HEK293 (cell line): Measurements from ENCODE around the gene ZIK1.

Experiments used
- GLIS2 ChIP-seq: fragments of 450-650 bp; formaldehyde crosslinking; IDR thresholded peaks from 2 replicates; pipeline ENCODE4 v1.5.1; 2016; ENCODE audit warnings: missing biosample characterization, missing genetic modification characterization
- HOXC10 ChIP-seq: sonication (generic); formaldehyde crosslinking; IDR thresholded peaks from 2 replicates; pipeline ENCODE4 v1.8.1; 2023; ENCODE audit warnings: mild to moderate bottlenecking, missing genetic modification reagents
- KLF1 ChIP-seq: fragments of 450-650 bp; formaldehyde crosslinking; IDR thresholded peaks from 2 replicates; pipeline ENCODE4 v1.5.1; 2016; ENCODE audit warnings: missing biosample characterization, missing genetic modification characterization
- ZFP37 ChIP-seq: fragments of 450-650 bp; formaldehyde crosslinking; IDR thresholded peaks from 2 replicates; pipeline ENCODE4 v1.5.1; 2016; ENCODE audit warnings: missing biosample characterization, missing genetic modification characterization
- ZNF157 ChIP-seq: fragments of 450-650 bp; formaldehyde crosslinking; IDR thresholded peaks from 2 replicates; pipeline ENCODE4 v1.5.1; 2016; ENCODE audit warnings: missing biosample characterization, missing genetic modification characterization
- ZNF2 ChIP-seq: fragments of 450-650 bp; formaldehyde crosslinking; IDR thresholded peaks from 2 replicates; pipeline ENCODE4 v1.5.1; 2016; ENCODE audit warnings: missing biosample characterization, missing genetic modification characterization
- ZNF24 ChIP-seq: fragments of 450-650 bp; formaldehyde crosslinking; IDR thresholded peaks from 2 replicates; pipeline ENCODE4 v1.5.1; 2016; ENCODE audit warnings: missing biosample characterization, missing genetic modification characterization
- ZNF274 ChIP-seq, 2 experiments: fragments of 200-500 bp in 1 of 2; fragments of 450-650 bp in 1 of 2; sonication (Bioruptor generic) in 1 of 2; formaldehyde crosslinking in 1 of 2; IDR thresholded peaks; 2 replicates each; pipeline versions ENCODE4 v1.5.1 to v1.6.1; 2014 to 2016; ENCODE audit warnings: borderline replicate concordance in 1 of 2, inconsistent platforms in 1 of 2, low read length in 1 of 2, missing biosample characterization in 1 of 2, missing genetic modification characterization in 1 of 2
- ZNF302 ChIP-seq: fragments of 450-650 bp; formaldehyde crosslinking; IDR thresholded peaks from 2 replicates; pipeline ENCODE4 v1.5.1; 2016; ENCODE audit warnings: missing biosample characterization, missing genetic modification characterization, low read depth
- ZNF610 ChIP-seq: fragments of 450-650 bp; formaldehyde crosslinking; IDR thresholded peaks from 2 replicates; pipeline ENCODE4 v1.5.1; 2016; ENCODE audit warnings: missing biosample characterization, missing genetic modification characterization, borderline replicate concordance
- ZNF629 ChIP-seq: fragments of 450-650 bp; formaldehyde crosslinking; IDR thresholded peaks from 2 replicates; pipeline ENCODE4 v1.5.1; 2017; ENCODE audit warnings: missing biosample characterization, missing genetic modification characterization
- ZNF660 ChIP-seq: fragments of 450-650 bp; IDR thresholded peaks from 2 replicates; pipeline ENCODE4 v1.5.1; 2018; ENCODE audit warnings: missing biosample characterization, mild to moderate bottlenecking, missing genetic modification characterization
- ZNF76 ChIP-seq: fragments of 450-650 bp; formaldehyde crosslinking; IDR thresholded peaks from 2 replicates; pipeline ENCODE4; 2016; ENCODE audit warnings: low read depth, missing biosample characterization, missing genetic modification characterization, borderline replicate concordance
- ZNF843 ChIP-seq: fragments of 450-650 bp; formaldehyde crosslinking; IDR thresholded peaks from 2 replicates; pipeline ENCODE4 v1.5.1; 2016; ENCODE audit warnings: missing biosample characterization, missing genetic modification characterization
- ZXDB ChIP-seq: fragments of 450-650 bp; formaldehyde crosslinking; IDR thresholded peaks from 2 replicates; pipeline ENCODE4 v1.5.1; 2016; ENCODE audit warnings: missing biosample characterization, missing genetic modification characterization
- TF ChIP-seq, protein P1 (sequence below): fragments of 450-650 bp; IDR thresholded peaks from 2 replicates; pipeline ENCODE4 v1.5.1; 2018; ENCODE audit warnings: missing biosample characterization, mild to moderate bottlenecking, missing genetic modification characterization
- TF ChIP-seq, protein P2 (sequence below): fragments of 450-650 bp; formaldehyde crosslinking; IDR thresholded peaks from 2 replicates; pipeline ENCODE4 v1.5.1; 2016; ENCODE audit warnings: missing biosample characterization, missing genetic modification characterization, borderline replicate concordance
- TF ChIP-seq, protein P3 (sequence below): fragments of 450-650 bp; formaldehyde crosslinking; IDR thresholded peaks from 2 replicates; pipeline ENCODE4 v1.5.1; 2016; ENCODE audit warnings: missing biosample characterization, missing genetic modification characterization
- TF ChIP-seq, protein P4 (sequence below): fragments of 450-650 bp; formaldehyde crosslinking; IDR thresholded peaks from 2 replicates; pipeline ENCODE4 v1.5.1; 2016; ENCODE audit warnings: missing biosample characterization, missing genetic modification characterization
- TF ChIP-seq, protein P5 (sequence below): fragments of 450-650 bp; formaldehyde crosslinking; IDR thresholded peaks from 2 replicates; pipeline ENCODE4 v1.5.1; 2016; ENCODE audit warnings: missing biosample characterization, missing genetic modification characterization
- TF ChIP-seq, protein P6 (sequence below): fragments of 450-650 bp; formaldehyde crosslinking; IDR thresholded peaks from 2 replicates; pipeline ENCODE4 v1.5.1; 2016; ENCODE audit warnings: missing biosample characterization, missing genetic modification characterization, low read depth

The ZIK1 gene

DNA sequence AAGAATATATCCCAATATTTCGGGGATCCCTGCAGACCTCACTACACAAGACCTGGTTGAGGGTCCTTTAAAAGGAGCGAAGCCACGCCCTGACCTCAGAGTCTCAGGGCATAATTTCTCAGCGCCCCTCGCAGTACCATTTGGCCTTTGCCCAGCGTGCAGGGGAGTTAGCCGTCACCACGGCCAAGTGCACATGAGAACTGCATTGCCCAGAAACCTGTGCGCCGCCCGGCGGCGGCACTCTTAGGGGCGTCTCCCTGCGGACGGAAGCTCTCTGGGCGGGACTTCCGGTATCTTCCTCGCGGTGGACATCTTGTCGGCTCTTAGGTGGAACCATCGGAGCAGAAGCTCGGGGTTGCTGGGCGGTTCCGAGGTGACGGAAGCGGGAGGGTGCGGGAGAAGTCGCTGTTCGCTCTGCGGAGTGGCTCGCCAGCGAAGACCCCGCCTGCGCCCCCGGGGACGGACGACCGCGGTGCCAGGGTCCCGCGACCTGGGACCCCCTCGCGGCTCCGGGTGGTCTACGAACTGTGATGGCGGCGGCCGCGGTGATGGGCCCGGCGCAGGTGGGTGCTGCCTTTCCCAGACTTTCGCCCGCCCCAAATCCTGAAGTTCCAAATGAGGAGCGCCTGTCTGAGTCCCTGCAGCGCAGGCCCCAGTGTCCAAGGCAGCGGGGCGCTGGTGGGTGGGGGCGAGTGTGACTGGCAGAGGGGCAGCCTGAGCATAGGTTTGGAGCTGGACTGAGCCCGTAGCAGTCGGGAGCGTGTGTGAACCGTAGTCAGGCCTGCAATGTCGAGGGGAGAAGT is 30.2 kb downstream of the ZIK1 start, which contains the start of gene ZNF134 (continued):
- TF ChIP-seq, protein P1, sequence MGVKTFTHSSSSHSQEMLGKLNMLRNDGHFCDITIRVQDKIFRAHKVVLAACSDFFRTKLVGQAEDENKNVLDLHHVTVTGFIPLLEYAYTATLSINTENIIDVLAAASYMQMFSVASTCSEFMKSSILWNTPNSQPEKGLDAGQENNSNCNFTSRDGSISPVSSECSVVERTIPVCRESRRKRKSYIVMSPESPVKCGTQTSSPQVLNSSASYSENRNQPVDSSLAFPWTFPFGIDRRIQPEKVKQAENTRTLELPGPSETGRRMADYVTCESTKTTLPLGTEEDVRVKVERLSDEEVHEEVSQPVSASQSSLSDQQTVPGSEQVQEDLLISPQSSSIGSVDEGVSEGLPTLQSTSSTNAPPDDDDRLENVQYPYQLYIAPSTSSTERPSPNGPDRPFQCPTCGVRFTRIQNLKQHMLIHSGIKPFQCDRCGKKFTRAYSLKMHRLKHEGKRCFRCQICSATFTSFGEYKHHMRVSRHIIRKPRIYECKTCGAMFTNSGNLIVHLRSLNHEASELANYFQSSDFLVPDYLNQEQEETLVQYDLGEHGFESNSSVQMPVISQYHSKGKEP, result no peak
- TF ChIP-seq, protein P2, sequence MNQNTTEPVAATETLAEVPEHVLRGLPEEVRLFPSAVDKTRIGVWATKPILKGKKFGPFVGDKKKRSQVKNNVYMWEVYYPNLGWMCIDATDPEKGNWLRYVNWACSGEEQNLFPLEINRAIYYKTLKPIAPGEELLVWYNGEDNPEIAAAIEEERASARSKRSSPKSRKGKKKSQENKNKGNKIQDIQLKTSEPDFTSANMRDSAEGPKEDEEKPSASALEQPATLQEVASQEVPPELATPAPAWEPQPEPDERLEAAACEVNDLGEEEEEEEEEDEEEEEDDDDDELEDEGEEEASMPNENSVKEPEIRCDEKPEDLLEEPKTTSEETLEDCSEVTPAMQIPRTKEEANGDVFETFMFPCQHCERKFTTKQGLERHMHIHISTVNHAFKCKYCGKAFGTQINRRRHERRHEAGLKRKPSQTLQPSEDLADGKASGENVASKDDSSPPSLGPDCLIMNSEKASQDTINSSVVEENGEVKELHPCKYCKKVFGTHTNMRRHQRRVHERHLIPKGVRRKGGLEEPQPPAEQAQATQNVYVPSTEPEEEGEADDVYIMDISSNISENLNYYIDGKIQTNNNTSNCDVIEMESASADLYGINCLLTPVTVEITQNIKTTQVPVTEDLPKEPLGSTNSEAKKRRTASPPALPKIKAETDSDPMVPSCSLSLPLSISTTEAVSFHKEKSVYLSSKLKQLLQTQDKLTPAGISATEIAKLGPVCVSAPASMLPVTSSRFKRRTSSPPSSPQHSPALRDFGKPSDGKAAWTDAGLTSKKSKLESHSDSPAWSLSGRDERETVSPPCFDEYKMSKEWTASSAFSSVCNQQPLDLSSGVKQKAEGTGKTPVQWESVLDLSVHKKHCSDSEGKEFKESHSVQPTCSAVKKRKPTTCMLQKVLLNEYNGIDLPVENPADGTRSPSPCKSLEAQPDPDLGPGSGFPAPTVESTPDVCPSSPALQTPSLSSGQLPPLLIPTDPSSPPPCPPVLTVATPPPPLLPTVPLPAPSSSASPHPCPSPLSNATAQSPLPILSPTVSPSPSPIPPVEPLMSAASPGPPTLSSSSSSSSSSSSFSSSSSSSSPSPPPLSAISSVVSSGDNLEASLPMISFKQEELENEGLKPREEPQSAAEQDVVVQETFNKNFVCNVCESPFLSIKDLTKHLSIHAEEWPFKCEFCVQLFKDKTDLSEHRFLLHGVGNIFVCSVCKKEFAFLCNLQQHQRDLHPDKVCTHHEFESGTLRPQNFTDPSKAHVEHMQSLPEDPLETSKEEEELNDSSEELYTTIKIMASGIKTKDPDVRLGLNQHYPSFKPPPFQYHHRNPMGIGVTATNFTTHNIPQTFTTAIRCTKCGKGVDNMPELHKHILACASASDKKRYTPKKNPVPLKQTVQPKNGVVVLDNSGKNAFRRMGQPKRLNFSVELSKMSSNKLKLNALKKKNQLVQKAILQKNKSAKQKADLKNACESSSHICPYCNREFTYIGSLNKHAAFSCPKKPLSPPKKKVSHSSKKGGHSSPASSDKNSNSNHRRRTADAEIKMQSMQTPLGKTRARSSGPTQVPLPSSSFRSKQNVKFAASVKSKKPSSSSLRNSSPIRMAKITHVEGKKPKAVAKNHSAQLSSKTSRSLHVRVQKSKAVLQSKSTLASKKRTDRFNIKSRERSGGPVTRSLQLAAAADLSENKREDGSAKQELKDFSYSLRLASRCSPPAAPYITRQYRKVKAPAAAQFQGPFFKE (tag by site-specific recombination), result no peak
- TF ChIP-seq, protein P3, sequence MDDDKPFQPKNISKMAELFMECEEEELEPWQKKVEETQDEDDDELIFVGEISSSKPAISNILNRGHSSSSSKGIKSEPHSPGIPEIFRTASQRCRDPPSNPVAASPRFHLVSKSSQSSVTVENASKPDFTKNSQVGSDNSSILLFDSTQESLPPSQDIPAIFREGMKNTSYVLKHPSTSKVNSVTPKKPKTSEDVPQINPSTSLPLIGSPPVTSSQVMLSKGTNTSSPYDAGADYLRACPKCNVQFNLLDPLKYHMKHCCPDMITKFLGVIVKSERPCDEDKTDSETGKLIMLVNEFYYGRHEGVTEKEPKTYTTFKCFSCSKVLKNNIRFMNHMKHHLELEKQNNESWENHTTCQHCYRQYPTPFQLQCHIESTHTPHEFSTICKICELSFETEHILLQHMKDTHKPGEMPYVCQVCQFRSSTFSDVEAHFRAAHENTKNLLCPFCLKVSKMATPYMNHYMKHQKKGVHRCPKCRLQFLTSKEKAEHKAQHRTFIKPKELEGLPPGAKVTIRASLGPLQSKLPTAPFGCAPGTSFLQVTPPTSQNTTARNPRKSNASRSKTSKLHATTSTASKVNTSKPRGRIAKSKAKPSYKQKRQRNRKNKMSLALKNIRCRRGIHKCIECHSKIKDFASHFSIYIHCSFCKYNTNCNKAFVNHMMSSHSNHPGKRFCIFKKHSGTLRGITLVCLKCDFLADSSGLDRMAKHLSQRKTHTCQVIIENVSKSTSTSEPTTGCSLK (tag by site-specific recombination), result no peak
- TF ChIP-seq, protein P4, sequence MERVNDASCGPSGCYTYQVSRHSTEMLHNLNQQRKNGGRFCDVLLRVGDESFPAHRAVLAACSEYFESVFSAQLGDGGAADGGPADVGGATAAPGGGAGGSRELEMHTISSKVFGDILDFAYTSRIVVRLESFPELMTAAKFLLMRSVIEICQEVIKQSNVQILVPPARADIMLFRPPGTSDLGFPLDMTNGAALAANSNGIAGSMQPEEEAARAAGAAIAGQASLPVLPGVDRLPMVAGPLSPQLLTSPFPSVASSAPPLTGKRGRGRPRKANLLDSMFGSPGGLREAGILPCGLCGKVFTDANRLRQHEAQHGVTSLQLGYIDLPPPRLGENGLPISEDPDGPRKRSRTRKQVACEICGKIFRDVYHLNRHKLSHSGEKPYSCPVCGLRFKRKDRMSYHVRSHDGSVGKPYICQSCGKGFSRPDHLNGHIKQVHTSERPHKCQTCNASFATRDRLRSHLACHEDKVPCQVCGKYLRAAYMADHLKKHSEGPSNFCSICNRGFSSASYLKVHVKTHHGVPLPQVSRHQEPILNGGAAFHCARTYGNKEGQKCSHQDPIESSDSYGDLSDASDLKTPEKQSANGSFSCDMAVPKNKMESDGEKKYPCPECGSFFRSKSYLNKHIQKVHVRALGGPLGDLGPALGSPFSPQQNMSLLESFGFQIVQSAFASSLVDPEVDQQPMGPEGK (tag by site-specific recombination), result 0 out of 2 replicates have a peak, but pooled peaks have one; percentile 22
- TF ChIP-seq, protein P5, sequence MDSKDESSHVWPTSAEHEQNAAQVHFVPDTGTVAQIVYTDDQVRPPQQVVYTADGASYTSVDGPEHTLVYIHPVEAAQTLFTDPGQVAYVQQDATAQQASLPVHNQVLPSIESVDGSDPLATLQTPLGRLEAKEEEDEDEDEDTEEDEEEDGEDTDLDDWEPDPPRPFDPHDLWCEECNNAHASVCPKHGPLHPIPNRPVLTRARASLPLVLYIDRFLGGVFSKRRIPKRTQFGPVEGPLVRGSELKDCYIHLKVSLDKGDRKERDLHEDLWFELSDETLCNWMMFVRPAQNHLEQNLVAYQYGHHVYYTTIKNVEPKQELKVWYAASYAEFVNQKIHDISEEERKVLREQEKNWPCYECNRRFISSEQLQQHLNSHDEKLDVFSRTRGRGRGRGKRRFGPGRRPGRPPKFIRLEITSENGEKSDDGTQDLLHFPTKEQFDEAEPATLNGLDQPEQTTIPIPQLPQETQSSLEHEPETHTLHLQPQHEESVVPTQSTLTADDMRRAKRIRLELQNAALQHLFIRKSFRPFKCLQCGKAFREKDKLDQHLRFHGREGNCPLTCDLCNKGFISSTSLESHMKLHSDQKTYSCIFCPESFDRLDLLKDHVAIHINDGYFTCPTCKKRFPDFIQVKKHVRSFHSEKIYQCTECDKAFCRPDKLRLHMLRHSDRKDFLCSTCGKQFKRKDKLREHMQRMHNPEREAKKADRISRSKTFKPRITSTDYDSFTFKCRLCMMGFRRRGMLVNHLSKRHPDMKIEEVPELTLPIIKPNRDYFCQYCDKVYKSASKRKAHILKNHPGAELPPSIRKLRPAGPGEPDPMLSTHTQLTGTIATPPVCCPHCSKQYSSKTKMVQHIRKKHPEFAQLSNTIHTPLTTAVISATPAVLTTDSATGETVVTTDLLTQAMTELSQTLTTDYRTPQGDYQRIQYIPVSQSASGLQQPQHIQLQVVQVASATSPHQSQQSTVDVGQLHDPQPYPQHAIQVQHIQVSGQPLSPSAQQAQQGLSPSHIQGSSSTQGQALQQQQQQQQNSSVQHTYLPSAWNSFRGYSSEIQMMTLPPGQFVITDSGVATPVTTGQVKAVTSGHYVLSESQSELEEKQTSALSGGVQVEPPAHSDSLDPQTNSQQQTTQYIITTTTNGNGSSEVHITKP (tag by site-specific recombination), result peak; percentile 86
- no peak for TF ChIP-seq ZNF629 (tag by site-specific recombination)
- TF ChIP-seq KLF1 (tag by site-specific recombination), result peak; percentile 38; the same call in 1 of the 2 replicates
- TF ChIP-seq ZNF24, result no peak
- TF ChIP-seq, protein P6, sequence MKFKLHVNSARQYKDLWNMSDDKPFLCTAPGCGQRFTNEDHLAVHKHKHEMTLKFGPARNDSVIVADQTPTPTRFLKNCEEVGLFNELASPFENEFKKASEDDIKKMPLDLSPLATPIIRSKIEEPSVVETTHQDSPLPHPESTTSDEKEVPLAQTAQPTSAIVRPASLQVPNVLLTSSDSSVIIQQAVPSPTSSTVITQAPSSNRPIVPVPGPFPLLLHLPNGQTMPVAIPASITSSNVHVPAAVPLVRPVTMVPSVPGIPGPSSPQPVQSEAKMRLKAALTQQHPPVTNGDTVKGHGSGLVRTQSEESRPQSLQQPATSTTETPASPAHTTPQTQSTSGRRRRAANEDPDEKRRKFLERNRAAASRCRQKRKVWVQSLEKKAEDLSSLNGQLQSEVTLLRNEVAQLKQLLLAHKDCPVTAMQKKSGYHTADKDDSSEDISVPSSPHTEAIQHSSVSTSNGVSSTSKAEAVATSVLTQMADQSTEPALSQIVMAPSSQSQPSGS (tag by site-specific recombination), result no peak
- no peak for TF ChIP-seq ZNF302 (tag by site-specific recombination)
- peak; percentile 52; the same call in 1 of the 2 replicates for TF ChIP-seq GLIS2
- TF ChIP-seq ZNF2 (tag by site-specific recombination), result no peak
- TF ChIP-seq ZNF157 (tag by site-specific recombination), result no peak
- peak; percentile 96 for TF ChIP-seq HOXC10 (CRISPR knock-in tag)
- TF ChIP-seq ZFP37 (tag by site-specific recombination), result no peak
- TF ChIP-seq ZNF76 (tag by site-specific recombination), result peak; percentile 42; the same call in 1 of the 2 replicates
- 0 out of 2 replicates have a peak, but pooled peaks have one; percentile 16 for TF ChIP-seq ZNF660 (tag by site-specific recombination)
- no peak for TF ChIP-seq ZNF610 (tag by site-specific recombination)
- no peak for TF ChIP-seq ZNF274 (IDR thresholded peaks at IDR 0.05; ENCODE audit: low read length)
- no peak for TF ChIP-seq ZNF274 (tag by site-specific recombination; IDR thresholded peaks at IDR 0.05; ENCODE audit: borderline replicate concordance)
- no peak for TF ChIP-seq ZNF843 (tag by site-specific recombination)
- peak; percentile 70 for TF ChIP-seq ZXDB (tag by site-specific recombination)
